Type B pancreatic cell (in vitro differentiated cells): ENCODE results near the gene KATNB1. TPM values are rescaled to one million over a fixed set of nuclear protein-coding genes. Genes with fewer than 3 reads are reported as not detected.

Experiments
- DNase-seq: peaks from one replicate; pipeline ENCODE4 v3.0.0; 2021; ENCODE audit warnings: mixed read lengths; ENCODE audit not compliant: unreplicated experiment; ENCODE audit errors: extremely low spot score
- H3K27ac Mint-ChIP-seq: 2 replicates; pipeline ENCODE4 v1.8.0; 2021; ENCODE audit warnings: mild to moderate bottlenecking, mixed read lengths
- H3K27me3 Mint-ChIP-seq: 2 replicates; pipeline ENCODE4 v1.8.0; 2021; ENCODE audit warnings: mixed read lengths
- H3K36me3 Mint-ChIP-seq: 2 replicates; pipeline ENCODE4 v1.8.0; 2021; ENCODE audit warnings: mixed read lengths
- H3K4me1 Mint-ChIP-seq: one replicate; pipeline ENCODE4 v1.8.0; 2021; ENCODE audit warnings: mixed read lengths; ENCODE audit not compliant: unreplicated experiment
- H3K4me3 Mint-ChIP-seq: 2 replicates; pipeline ENCODE4 v1.8.0; 2021; ENCODE audit warnings: mild to moderate bottlenecking, mixed read lengths
- H3K9me3 Mint-ChIP-seq: 2 replicates; pipeline ENCODE4 v1.8.0; 2021; ENCODE audit warnings: mixed read lengths
- CTCF ChIP-seq: fragments of 200-600 bp; sonication (generic); conservative IDR thresholded peaks from 2 replicates; pipeline ENCODE4 v1.5.0; 2021; ENCODE audit warnings: antibody characterized with exemption, mild to moderate bottlenecking
- total RNA-seq: library from RNA; stranded (reverse); gene quantifications from 2 replicates; pipeline ENCODE4 v1.2.1, GENCODE V29; 2021; ENCODE audit warnings: low replicate concordance

KATNB1 gene
- total RNA-seq, 1 donor from 2014 or later: 31.7 TPM

DNA sequence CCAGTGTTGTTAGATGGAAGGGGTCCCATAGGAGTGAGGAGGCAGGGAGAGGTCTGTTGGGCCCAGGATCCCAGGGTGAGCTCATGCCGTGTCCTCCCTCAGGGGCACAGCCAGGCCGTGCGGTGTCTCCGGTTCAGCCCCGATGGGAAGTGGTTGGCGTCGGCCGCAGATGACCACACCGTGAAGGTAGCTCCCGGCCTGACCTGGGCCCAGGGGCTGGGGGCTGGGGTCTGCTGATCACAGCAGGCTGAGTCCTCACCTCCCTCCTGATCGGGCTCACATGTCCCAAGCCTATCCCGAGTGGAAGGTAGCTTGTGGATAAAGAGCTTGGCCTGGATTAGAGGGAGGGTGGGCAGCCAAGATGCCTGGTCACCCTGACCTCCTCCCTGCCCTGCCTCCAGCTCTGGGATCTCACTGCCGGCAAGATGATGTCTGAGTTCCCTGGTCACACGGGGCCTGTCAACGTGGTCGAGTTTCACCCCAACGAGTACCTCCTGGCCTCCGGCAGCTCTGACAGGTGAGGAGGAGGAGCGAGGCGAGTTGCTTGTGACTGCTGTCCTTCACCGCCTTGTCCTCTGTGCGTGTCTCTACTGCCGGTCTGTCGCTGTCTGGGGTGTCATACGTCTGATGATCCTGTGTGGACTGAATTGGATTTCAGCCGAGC is 16.1 kb downstream of the KATNB1 start:
- H3K36me3 Mint-ChIP-seq: no peaks in the 10 kb centered on the region

DNA sequence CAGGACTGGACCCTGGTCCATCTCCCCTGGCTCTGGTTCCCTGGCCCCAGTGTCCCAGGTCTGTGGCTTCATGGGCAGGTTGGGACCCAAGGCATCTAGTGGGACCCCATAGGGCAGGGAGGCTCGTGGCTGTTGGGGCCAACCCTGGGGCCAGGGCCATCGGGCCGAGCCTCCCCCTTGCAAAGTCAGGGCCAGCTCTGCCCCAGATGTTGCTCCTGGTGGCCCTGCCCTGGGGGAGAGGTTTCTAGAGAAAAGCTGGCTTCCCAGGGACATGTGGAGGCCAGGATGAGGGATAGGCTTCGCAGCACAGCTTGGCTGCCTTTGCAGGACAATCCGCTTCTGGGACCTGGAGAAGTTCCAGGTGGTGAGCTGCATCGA is 16.6 kb downstream of the KATNB1 start:
- H3K27ac Mint-ChIP-seq: no peak overlapping the region
- H3K36me3 Mint-ChIP-seq: no peaks in the 10 kb centered on the region
- H3K4me3 Mint-ChIP-seq: no peak overlapping the region
- no peak for TF ChIP-seq CTCF
- no peak for DNase-seq
- H3K27me3 Mint-ChIP-seq: no peaks in the 10 kb centered on the region
- H3K4me1 Mint-ChIP-seq: no peaks in the 10 kb centered on the region
- H3K9me3 Mint-ChIP-seq: no peaks in the 10 kb centered on the region

More for the DNA sequence above, 16.1 kb downstream of the KATNB1 start:
- no peaks in the 10 kb centered on the region for H3K9me3 Mint-ChIP-seq
- no peaks in the 10 kb centered on the region for H3K4me1 Mint-ChIP-seq
- no peak for TF ChIP-seq CTCF
- H3K4me3 Mint-ChIP-seq: no peak overlapping the region
- H3K27me3 Mint-ChIP-seq: no peaks in the 10 kb centered on the region
- peak overlapping the region; percentile 67 for H3K27ac Mint-ChIP-seq
- no peak for DNase-seq

- H3K27ac Mint-ChIP-seq: no peak overlapping the region
- no peak for DNase-seq
- no peaks in the 10 kb centered on the region for H3K9me3 Mint-ChIP-seq
- no peaks in the 10 kb centered on the region for H3K4me1 Mint-ChIP-seq
- no peaks in the 10 kb centered on the region for H3K27me3 Mint-ChIP-seq
- no peak for TF ChIP-seq CTCF
- no peaks in the 10 kb centered on the region for H3K36me3 Mint-ChIP-seq
- no peak overlapping the region for H3K4me3 Mint-ChIP-seq
Observed at GRCh38 chr16:57752581-57753447, 17.2 kb downstream of the KATNB1 start.

GRCh38 chr16:57753448-57754353 is 18.1 kb downstream of the KATNB1 start:
- Mint-ChIP-seq H3K27me3 (no peaks in the 10 kb centered on the region), H3K9me3 (no peaks in the 10 kb centered on the region), H3K4me1 (no peaks in the 10 kb centered on the region), H3K27ac (peak overlapping the region; percentile 64), H3K4me3 (no peak overlapping the region), H3K36me3 (no peaks in the 10 kb centered on the region)
- DNase-seq: no peak
- no peak for TF ChIP-seq CTCF

DNA sequence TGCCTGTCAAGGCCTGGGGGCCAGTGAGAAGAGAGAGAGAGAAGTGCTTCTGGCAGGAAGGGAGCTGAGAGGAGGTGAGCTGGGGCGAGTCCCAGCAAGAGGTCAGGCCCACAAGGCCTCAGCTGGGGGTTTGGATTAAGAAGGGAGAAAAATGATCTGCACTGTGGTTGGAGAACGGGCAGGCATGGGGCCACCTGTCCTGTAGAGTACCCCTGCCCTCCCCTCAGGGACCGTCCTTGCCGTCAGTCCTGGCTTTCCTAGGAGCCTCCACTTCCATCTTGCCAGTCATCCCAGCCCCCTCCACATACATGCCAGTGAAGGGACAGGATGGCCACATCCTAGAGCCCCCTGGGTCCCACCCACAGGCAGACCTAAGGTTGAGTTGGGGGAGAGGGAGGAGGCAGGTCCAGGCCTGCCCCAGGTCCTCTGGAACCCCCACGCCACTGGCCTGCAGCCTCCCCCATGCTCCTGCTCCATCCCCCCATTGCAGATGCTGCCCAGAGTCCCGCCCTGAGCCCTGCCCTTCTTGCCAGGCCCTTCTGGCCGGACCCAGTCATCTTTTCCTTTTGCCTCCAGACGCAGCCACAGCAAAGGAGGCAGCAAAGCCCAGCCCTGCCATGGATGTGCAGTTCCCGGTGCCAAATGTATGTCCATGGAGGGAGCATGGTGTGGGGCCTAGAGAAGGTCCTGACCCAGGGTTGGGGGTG is 18.9 kb downstream of the KATNB1 start:
- Mint-ChIP-seq H3K27ac (peak overlapping the region; percentile 64), H3K27me3 (no peaks in the 10 kb centered on the region), H3K4me3 (no peak overlapping the region), H3K36me3 (no peaks in the 10 kb centered on the region), H3K4me1 (no peaks in the 10 kb centered on the region), H3K9me3 (no peaks in the 10 kb centered on the region)
- no peak for TF ChIP-seq CTCF
- DNase-seq: no peak
